ENCODE measurements around the gene ZFYVE19.

- TF ChIP-seq POLR2A (IDR thresholded peaks at IDR 0.05), result no peak
- no peak for TF ChIP-seq CTCF (IDR thresholded peaks at IDR 0.05)
Observed at GRCh38 chr15:40762919-40763800, 43.7 kb upstream of the ZFYVE19 start.
